Endothelial cell of umbilical vein (primary cell): ENCODE measurements around the gene HOXA3. TPM values are rescaled to one million over a fixed set of nuclear protein-coding genes. Genes with fewer than 3 reads are reported as not detected.

Source experiments
- BruUV-seq: library from RNA; stranded (reverse); fragments of 400-500 nt; replicated peaks from 2 replicates; lab custom pipeline; 2021; lab: Mats Ljungman, UMichigan
- CTCF ChIA-PET: fragments of 300-600, 350-600 bp; sonication (Branson Sonifier 250); formaldehyde crosslinking; loops from one replicate; lab custom pipeline; 2021; ENCODE audit warnings: antibody characterized with exemption, inconsistent platforms; lab: Charles Lee
- POLR2A ChIA-PET: fragments of 300-600, 350-600 bp; sonication (Branson Sonifier 250); formaldehyde crosslinking; loops from one replicate; lab custom pipeline; 2021; ENCODE audit warnings: antibody characterized with exemption, inconsistent platforms; lab: Charles Lee
- DNase-seq: peaks from one replicate; pipeline ENCODE4 v3.0.0-alpha.2; 2011; ENCODE audit warnings: low read depth, low spot score
- FAIRE-seq: peaks from 2 replicates; lab custom pipeline; 2011; peaks lifted over from hg19 to GRCh38; lab: Jason Lieb, UNC
- H2AFZ ChIP-seq: 2 replicates; pipeline ENCODE4 v1.6.0; 2012; ENCODE audit warnings: low read depth, low read length, control low read depth, inconsistent platforms
- H3K27ac ChIP-seq: 2 replicates; pipeline ENCODE4 v1.5.1; 2011; ENCODE audit warnings: low read depth, mild to moderate bottlenecking, control low read depth, low read length, moderate library complexity; ENCODE audit not compliant: insufficient read depth
- H3K27me3 ChIP-seq, 2 experiments: 2 replicates each; pipeline versions ENCODE4 v1.6.0 to v1.6.1; 2011; ENCODE audit warnings: low read length in 2 of 2, mixed read lengths in 1 of 2; ENCODE audit not compliant: control insufficient read depth in 2 of 2, insufficient read depth in 2 of 2
- H3K36me3 ChIP-seq, 2 experiments: 2 replicates in 1 of 2; 3 replicates in 1 of 2; pipeline ENCODE4 v1.5.1; 2011; ENCODE audit warnings: low read length in 2 of 2, mild to moderate bottlenecking in 1 of 2, moderate library complexity in 1 of 2; ENCODE audit not compliant: control insufficient read depth in 2 of 2, insufficient read depth in 2 of 2; ENCODE audit errors: extremely low read depth in 1 of 2
- H3K4me1 ChIP-seq: 3 replicates; pipeline ENCODE4 v1.5.1; 2011; ENCODE audit warnings: mild to moderate bottlenecking, low read length; ENCODE audit not compliant: control insufficient read depth, insufficient read depth; ENCODE audit errors: extremely low read depth
- H3K4me2 ChIP-seq: 2 replicates; pipeline ENCODE4 v1.6.1; 2011; ENCODE audit warnings: low read length, control low read depth, mixed read lengths; ENCODE audit not compliant: insufficient read depth
- H3K4me3 ChIP-seq, 3 experiments: fragments of 200-600 bp in 1 of 3; sonication (generic), shearing (Covaris generic) in 1 of 3; replicated peaks in 1 of 3; 2 replicates each; pipeline ENCODE4 v1.5.1; 2011 to 2016; ENCODE audit warnings: control low read depth in 3 of 3, low read length in 3 of 3, mild to moderate bottlenecking in 2 of 3, inconsistent platforms in 1 of 3, low read depth in 1 of 3, moderate library complexity in 1 of 3; ENCODE audit not compliant: insufficient read depth in 1 of 3
- H3K79me2 ChIP-seq: 2 replicates; pipeline ENCODE4 v1.6.0; 2012; ENCODE audit warnings: low read length, inconsistent platforms; ENCODE audit not compliant: control insufficient read depth, insufficient read depth
- H3K9ac ChIP-seq: replicated peaks from 2 replicates; pipeline ENCODE3; 2011; ENCODE audit warnings: low read length, control low read depth; ENCODE audit not compliant: insufficient read depth; ENCODE audit errors: extremely low read depth
- H3K9me1 ChIP-seq: replicated peaks from 3 replicates; pipeline ENCODE4 v1.6.0; 2011; ENCODE audit warnings: mild to moderate bottlenecking, low read length; ENCODE audit not compliant: control insufficient read depth, insufficient read depth; ENCODE audit errors: extremely low read depth
- H3K9me3 ChIP-seq: replicated peaks from 2 replicates; pipeline ENCODE4 v1.5.1; 2012; ENCODE audit warnings: low read length, inconsistent platforms; ENCODE audit not compliant: control insufficient read depth, insufficient read depth
- H4K20me1 ChIP-seq: replicated peaks from 2 replicates; pipeline ENCODE3; 2011; ENCODE audit warnings: mild to moderate bottlenecking, low read length; ENCODE audit not compliant: control insufficient read depth, insufficient read depth; ENCODE audit errors: extremely low read depth
- EZH2 ChIP-seq: IDR thresholded peaks from 2 replicates; pipeline ENCODE4 v1.6.1; 2012; ENCODE audit warnings: borderline replicate concordance, low read depth, mild to moderate bottlenecking, moderate library complexity, low read length, inconsistent platforms; ENCODE audit not compliant: severe bottlenecking
- FOS ChIP-seq: IDR thresholded peaks from 2 replicates; pipeline ENCODE4 v1.6.1; 2011; ENCODE audit warnings: mild to moderate bottlenecking, low read length, moderate library complexity, borderline replicate concordance; ENCODE audit not compliant: insufficient read depth
- GATA2 ChIP-seq: IDR thresholded peaks from 2 replicates; pipeline ENCODE4 v1.7.0; 2011; ENCODE audit warnings: low read depth, mild to moderate bottlenecking, moderate library complexity, mixed read lengths, low read length; ENCODE audit not compliant: insufficient read length, insufficient read depth
- JUN ChIP-seq: IDR thresholded peaks from 2 replicates; pipeline ENCODE4 v1.6.1; 2011; ENCODE audit warnings: borderline replicate concordance, low read depth; ENCODE audit not compliant: insufficient read length, insufficient read depth
- MAX ChIP-seq: IDR thresholded peaks from 2 replicates; pipeline ENCODE4 v1.6.1; 2011; ENCODE audit not compliant: insufficient read depth, insufficient read length
- MYC ChIP-seq: IDR thresholded peaks from one replicate; pipeline ENCODE4 v1.6.1; 2011; ENCODE audit warnings: mild to moderate bottlenecking, low read depth, low read length
- POLR2A ChIP-seq: IDR thresholded peaks from 2 replicates; pipeline ENCODE4 v1.6.1; 2012; ENCODE audit warnings: low read depth, mild to moderate bottlenecking, control low read depth, low read length
- POLR2AphosphoS5 ChIP-seq: IDR thresholded peaks from 2 replicates; pipeline ENCODE4 v1.6.1; 2012; ENCODE audit warnings: low read depth, mild to moderate bottlenecking, control low read depth, low read length, moderate library complexity; ENCODE audit not compliant: insufficient read depth
- dilution Hi-C: fragments of 300-500 bp; cut with MboI; formaldehyde crosslinking; loops from one replicate; pipeline ENCODE4 v1.15.0; 2019; ENCODE audit warnings: low sequenced_read_pairs; ENCODE audit not compliant: extremely low pct_ligation_motif_present
- intact Hi-C: fragments of 100-400 bp; cut with micrococcal nuclease; formaldehyde crosslinking; loops from one replicate; pipeline ENCODE4 v1.10.0; 2022
- polyA plus RNA-seq, 4 experiments: library from polyadenylated mRNA; depleted of rRNA in 3 of 4; stranded (reverse) in 3 of 4; unstranded in 1 of 4; fragments of >200 nt; gene quantifications; 2 replicates each; pipeline versions ENCODE4 v1.2.1 to v1.2.3, GENCODE V29; 2011 to 2012; ENCODE audit warnings: missing spikeins in 1 of 4
- total RNA-seq: library from RNA; stranded (reverse); gene quantifications from 2 replicates; pipeline ENCODE4 v1.2.3, GENCODE V29; 2021
- TF ChIP-seq, protein P1 (sequence below), 2 donors: IDR thresholded peaks; 1 replicate in 1 of 2; 2 replicates in 1 of 2; pipeline ENCODE4 v1.5.1; 2011; ENCODE audit warnings: low read length in 2 of 2, mild to moderate bottlenecking in 2 of 2, moderate library complexity in 2 of 2, control low read depth in 1 of 2, inconsistent platforms in 1 of 2, low read depth in 1 of 2; ENCODE audit not compliant: insufficient read depth in 1 of 2; ENCODE audit errors: extremely low read depth in 1 of 2

The HOXA3 gene
- total and polyA plus RNA-seq, 2 donors (not counting 3 experiments of a cell fraction or from before 2014, with no cell fraction given) = 4.7 to 14.0 TPM

DNA sequence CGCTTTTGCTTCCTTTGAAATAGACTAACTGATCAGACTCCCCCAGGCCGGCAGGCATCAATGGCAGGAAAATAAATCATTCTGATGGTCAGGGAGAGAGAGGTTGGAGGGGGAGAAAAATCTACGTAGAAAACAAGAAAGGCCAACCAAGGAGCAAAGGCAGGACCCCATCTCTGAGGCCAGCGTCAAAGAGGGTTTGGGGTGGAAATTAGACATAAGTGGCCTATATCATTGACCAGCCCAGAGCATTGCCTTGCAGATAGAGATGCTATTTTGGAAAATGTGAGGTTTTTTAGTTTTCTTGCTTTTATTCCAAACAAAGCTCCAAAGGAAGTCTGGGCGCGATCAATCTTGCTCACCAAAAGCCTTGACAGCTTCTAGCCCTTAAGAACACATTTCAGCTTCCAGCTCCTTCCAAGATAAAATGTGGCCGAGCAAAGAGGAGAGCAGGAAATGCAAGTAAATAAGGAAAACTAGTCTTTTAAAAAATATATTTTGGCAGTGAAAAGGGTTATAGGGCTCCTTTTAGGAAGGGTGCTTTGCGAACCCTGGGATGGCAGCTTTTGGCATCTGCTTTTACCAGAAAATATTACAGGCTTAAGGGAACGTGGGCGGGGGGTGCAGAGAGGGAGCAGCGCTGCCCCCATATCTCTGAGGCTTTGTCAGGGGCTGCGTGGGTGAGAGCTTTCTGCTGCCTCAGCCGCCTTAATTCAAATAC, 47.9 kb downstream of the HOXA3 start:
- Histone ChIP-seq H3K4me3 (peak overlapping the region in 1 of 3 experiments; percentile 92), H3K9me3 (no peaks in the 10 kb centered on the region), H3K27ac (peak overlapping the region; percentile 93), H4K20me1 (no peaks in the 10 kb centered on the region), H3K27me3 (no peaks in the 10 kb centered on the region), H3K4me2 (peak overlapping the region; percentile 74), H3K79me2 (peaks cover 77% of the 10 kb centered on the region), H3K9me1 (no peaks in the 10 kb centered on the region), H3K4me1 (peaks cover 94% of the 10 kb centered on the region), H2AFZ (no peak overlapping the region), H3K9ac (peak overlapping the region; percentile 71), H3K36me3 (peaks cover 0 to 3% of the 10 kb centered on the region in 2 experiments)
- peak; percentile 28 for FAIRE-seq
- ChIA-PET POLR2A (interaction anchor here (2.1 kb wide), 1 partner anchor 11 kb away, joined by 5 read pairs; no protein-coding TSS in a partner anchor), CTCF (interaction anchor here (1.2 to 5.4 kb wide), 6 partner anchors 9 to 250 kb away, joined by 3 to 70 read pairs (median 6); partner anchors contain the start of gene HOXA4)
- intact Hi-C loops = loop anchor here (5.0 kb wide), 2 partner anchors 732 to 902 kb away; partner anchors contain the start of genes CBX3 and HNRNPA2B1
- DNase-seq = peak; percentile 67
- TF ChIP-seq FOS = no peak
- TF ChIP-seq, protein P1, sequence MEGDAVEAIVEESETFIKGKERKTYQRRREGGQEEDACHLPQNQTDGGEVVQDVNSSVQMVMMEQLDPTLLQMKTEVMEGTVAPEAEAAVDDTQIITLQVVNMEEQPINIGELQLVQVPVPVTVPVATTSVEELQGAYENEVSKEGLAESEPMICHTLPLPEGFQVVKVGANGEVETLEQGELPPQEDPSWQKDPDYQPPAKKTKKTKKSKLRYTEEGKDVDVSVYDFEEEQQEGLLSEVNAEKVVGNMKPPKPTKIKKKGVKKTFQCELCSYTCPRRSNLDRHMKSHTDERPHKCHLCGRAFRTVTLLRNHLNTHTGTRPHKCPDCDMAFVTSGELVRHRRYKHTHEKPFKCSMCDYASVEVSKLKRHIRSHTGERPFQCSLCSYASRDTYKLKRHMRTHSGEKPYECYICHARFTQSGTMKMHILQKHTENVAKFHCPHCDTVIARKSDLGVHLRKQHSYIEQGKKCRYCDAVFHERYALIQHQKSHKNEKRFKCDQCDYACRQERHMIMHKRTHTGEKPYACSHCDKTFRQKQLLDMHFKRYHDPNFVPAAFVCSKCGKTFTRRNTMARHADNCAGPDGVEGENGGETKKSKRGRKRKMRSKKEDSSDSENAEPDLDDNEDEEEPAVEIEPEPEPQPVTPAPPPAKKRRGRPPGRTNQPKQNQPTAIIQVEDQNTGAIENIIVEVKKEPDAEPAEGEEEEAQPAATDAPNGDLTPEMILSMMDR (IDR thresholded peaks at IDR 0.05; ENCODE audit: extremely low read depth in 1 of 2, insufficient read depth in 1 of 2, low read depth in 1 of 2, low read length in 2 of 2) = no peak
- no peak for TF ChIP-seq JUN
- no peak for TF ChIP-seq POLR2AphosphoS5
- TF ChIP-seq MAX = no peak
- no peak for TF ChIP-seq POLR2A
- no peak for TF ChIP-seq EZH2
- no peak for TF ChIP-seq GATA2
- TF ChIP-seq MYC = no peak
- dilution Hi-C loops = no loop called here
- BruUV-seq = no TSS peak
